ENCODE measurements around the gene PTPDC1.

The PTPDC1 gene

GRCh38 chr9:94079236-94079635, 5.0 kb upstream of the PTPDC1 start:
- no peak for DNase-seq (ENCODE audit: extremely low spot score)
- no peak for TF ChIP-seq FOXK2 (IDR thresholded peaks at IDR 0.05)
- TF ChIP-seq, protein P1, sequence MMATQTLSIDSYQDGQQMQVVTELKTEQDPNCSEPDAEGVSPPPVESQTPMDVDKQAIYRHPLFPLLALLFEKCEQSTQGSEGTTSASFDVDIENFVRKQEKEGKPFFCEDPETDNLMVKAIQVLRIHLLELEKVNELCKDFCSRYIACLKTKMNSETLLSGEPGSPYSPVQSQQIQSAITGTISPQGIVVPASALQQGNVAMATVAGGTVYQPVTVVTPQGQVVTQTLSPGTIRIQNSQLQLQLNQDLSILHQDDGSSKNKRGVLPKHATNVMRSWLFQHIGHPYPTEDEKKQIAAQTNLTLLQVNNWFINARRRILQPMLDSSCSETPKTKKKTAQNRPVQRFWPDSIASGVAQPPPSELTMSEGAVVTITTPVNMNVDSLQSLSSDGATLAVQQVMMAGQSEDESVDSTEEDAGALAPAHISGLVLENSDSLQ (IDR thresholded peaks at IDR 0.05) = no peak
- no peak for TF ChIP-seq LEF1 (IDR thresholded peaks at IDR 0.05; ENCODE audit: borderline replicate concordance)
- TF ChIP-seq TARDBP (IDR thresholded peaks at IDR 0.05) = no peak
- TF ChIP-seq CTBP1 (IDR thresholded peaks at IDR 0.05; ENCODE audit: borderline replicate concordance) = no peak
- TF ChIP-seq ELF4 (IDR thresholded peaks at IDR 0.05) = no peak
- no peak for TF ChIP-seq FOXA1 (IDR thresholded peaks at IDR 0.05)
- TF ChIP-seq FOXM1 (IDR thresholded peaks at IDR 0.05; ENCODE audit: borderline replicate concordance) = no peak
- no peak for TF ChIP-seq SUZ12 (IDR thresholded peaks at IDR 0.05)
- TF ChIP-seq NFRKB (IDR thresholded peaks at IDR 0.05) = no peak
- no peak for TF ChIP-seq ARNT (IDR thresholded peaks at IDR 0.05)
- ChIA-PET POLR2A (no interaction called here), CTCF (no interaction called here)

DNA sequence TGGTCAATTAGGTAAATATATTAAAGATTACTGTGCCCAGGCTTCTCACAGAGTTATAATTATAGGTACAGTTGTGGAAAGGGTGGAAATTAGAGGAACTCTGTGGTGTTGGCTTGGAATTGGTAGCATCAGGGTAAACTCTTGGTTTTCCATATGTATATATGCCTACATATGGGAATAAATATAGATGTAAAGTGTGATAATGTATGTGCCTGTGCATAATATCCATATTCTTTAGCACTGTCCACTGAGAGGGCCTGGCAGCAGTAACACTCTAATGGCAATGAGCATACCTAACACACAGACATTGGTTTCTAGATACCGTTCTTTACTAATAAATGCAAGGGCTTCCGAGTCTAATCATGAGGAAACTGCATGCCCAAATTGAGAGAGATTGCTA, 4.0 kb upstream of the PTPDC1 start:
- ChIA-PET CTCF (no interaction called here), POLR2A (no interaction called here)
- TF ChIP-seq, protein P1 (IDR thresholded peaks at IDR 0.05) = no peak
- no peak for DNase-seq (ENCODE audit: extremely low spot score)

GRCh38 chr9:94081435-94081834, 2.8 kb upstream of the PTPDC1 start:
- TF ChIP-seq CTBP1 (IDR thresholded peaks at IDR 0.05; ENCODE audit: borderline replicate concordance) (no peak), BHLHE40 (IDR thresholded peaks at IDR 0.05; ENCODE audit: borderline replicate concordance) (no peak)
- TF ChIP-seq, protein P1 (IDR thresholded peaks at IDR 0.05) = no peak
- no peak for DNase-seq (ENCODE audit: extremely low spot score)
- ChIA-PET CTCF (no interaction called here), POLR2A (no interaction called here)

GRCh38 chr9:94081864-94082463, 2.3 kb upstream of the PTPDC1 start:
- ChIA-PET POLR2A (no interaction called here), CTCF (no interaction called here)
- TF ChIP-seq BHLHE40 (IDR thresholded peaks at IDR 0.05; ENCODE audit: borderline replicate concordance) (no peak), HDGF (IDR thresholded peaks at IDR 0.05; ENCODE audit: borderline replicate concordance) (no peak), SP1 (IDR thresholded peaks at IDR 0.05) (no peak), FOXM1 (IDR thresholded peaks at IDR 0.05; ENCODE audit: borderline replicate concordance) (no peak), ELF4 (IDR thresholded peaks at IDR 0.05) (no peak), FOXK2 (IDR thresholded peaks at IDR 0.05) (no peak), FOXA1 (IDR thresholded peaks at IDR 0.05) (no peak), LEF1 (IDR thresholded peaks at IDR 0.05; ENCODE audit: borderline replicate concordance) (no peak), SUZ12 (IDR thresholded peaks at IDR 0.05) (no peak), TARDBP (IDR thresholded peaks at IDR 0.05) (no peak), L3MBTL2 (conservative IDR thresholded peaks at IDR 0.05) (no peak), ZNF384 (IDR thresholded peaks at IDR 0.05) (no peak), ARNT (IDR thresholded peaks at IDR 0.05) (no peak), CTBP1 (IDR thresholded peaks at IDR 0.05; ENCODE audit: borderline replicate concordance) (no peak), NFRKB (IDR thresholded peaks at IDR 0.05) (no peak)
- TF ChIP-seq, protein P1 (IDR thresholded peaks at IDR 0.05) = no peak
- DNase-seq (ENCODE audit: extremely low spot score) = no peak

GRCh38 chr9:94082553-94082952, 1.7 kb upstream of the PTPDC1 start:
- POLR2A ChIA-PET = no interaction called here
- no peak for TF ChIP-seq ARNT (IDR thresholded peaks at IDR 0.05)
- no peak for TF ChIP-seq CTBP1 (IDR thresholded peaks at IDR 0.05; ENCODE audit: borderline replicate concordance)
- no peak for TF ChIP-seq HDGF (IDR thresholded peaks at IDR 0.05; ENCODE audit: borderline replicate concordance)
- TF ChIP-seq ELF4 (IDR thresholded peaks at IDR 0.05) = no peak
- TF ChIP-seq BHLHE40 (IDR thresholded peaks at IDR 0.05; ENCODE audit: borderline replicate concordance) = no peak
- no peak for TF ChIP-seq ZNF384 (IDR thresholded peaks at IDR 0.05)
- no peak for TF ChIP-seq NFRKB (IDR thresholded peaks at IDR 0.05)
- no peak for TF ChIP-seq LEF1 (IDR thresholded peaks at IDR 0.05; ENCODE audit: borderline replicate concordance)
- no peak for TF ChIP-seq FOXM1 (IDR thresholded peaks at IDR 0.05; ENCODE audit: borderline replicate concordance)
- no peak for TF ChIP-seq TARDBP (IDR thresholded peaks at IDR 0.05)
- CTCF ChIA-PET = no interaction called here
- no peak for DNase-seq (ENCODE audit: extremely low spot score)

GRCh38 chr9:94082956-94083355, 1.3 kb upstream of the PTPDC1 start:
- ChIA-PET POLR2A (no interaction called here), CTCF (no interaction called here)
- DNase-seq (ENCODE audit: extremely low spot score) = no peak
- no peak for TF ChIP-seq ARNT (IDR thresholded peaks at IDR 0.05)
- TF ChIP-seq FOXA1 (IDR thresholded peaks at IDR 0.05) = no peak
- no peak for TF ChIP-seq L3MBTL2 (conservative IDR thresholded peaks at IDR 0.05)

- DNase-seq (ENCODE audit: extremely low spot score) = no peak
- CTCF ChIA-PET = no interaction called here
- no peak for TF ChIP-seq FOXA1 (IDR thresholded peaks at IDR 0.05)
- TF ChIP-seq SUZ12 (IDR thresholded peaks at IDR 0.05) = no peak
- TF ChIP-seq, protein P1 (IDR thresholded peaks at IDR 0.05) = no peak
- no peak for TF ChIP-seq HDGF (IDR thresholded peaks at IDR 0.05; ENCODE audit: borderline replicate concordance)
- POLR2A ChIA-PET = no interaction called here
Measured at GRCh38 chr9:94083384-94083783, 880 bp upstream of the PTPDC1 start.

Data from HEK293T (cell line).